Dermis microvascular lymphatic vessel endothelial cell (primary cell): ENCODE measurements around the gene RAP1GDS1. TPM values are rescaled to one million over a fixed set of nuclear protein-coding genes. Genes with fewer than 3 reads are reported as not detected.

Experiments
- DNase-seq, 2 donors: peaks; one replicate each; pipeline versions ENCODE4 v3.0.0 to v3.0.0-alpha.2; 2010; ENCODE audit warnings: low read depth in 2 of 2
- total RNA-seq: library from RNA; depleted of rRNA; stranded (reverse); fragments of >200 nt; gene quantifications from 2 replicates; pipeline ENCODE4 v1.2.1, GENCODE V29; 2014

RAP1GDS1 gene, protein sequence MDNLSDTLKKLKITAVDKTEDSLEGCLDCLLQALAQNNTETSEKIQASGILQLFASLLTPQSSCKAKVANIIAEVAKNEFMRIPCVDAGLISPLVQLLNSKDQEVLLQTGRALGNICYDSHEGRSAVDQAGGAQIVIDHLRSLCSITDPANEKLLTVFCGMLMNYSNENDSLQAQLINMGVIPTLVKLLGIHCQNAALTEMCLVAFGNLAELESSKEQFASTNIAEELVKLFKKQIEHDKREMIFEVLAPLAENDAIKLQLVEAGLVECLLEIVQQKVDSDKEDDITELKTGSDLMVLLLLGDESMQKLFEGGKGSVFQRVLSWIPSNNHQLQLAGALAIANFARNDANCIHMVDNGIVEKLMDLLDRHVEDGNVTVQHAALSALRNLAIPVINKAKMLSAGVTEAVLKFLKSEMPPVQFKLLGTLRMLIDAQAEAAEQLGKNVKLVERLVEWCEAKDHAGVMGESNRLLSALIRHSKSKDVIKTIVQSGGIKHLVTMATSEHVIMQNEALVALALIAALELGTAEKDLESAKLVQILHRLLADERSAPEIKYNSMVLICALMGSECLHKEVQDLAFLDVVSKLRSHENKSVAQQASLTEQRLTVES
- total RNA-seq: 49.2 and 54.6 TPM in 2 replicates

DNA sequence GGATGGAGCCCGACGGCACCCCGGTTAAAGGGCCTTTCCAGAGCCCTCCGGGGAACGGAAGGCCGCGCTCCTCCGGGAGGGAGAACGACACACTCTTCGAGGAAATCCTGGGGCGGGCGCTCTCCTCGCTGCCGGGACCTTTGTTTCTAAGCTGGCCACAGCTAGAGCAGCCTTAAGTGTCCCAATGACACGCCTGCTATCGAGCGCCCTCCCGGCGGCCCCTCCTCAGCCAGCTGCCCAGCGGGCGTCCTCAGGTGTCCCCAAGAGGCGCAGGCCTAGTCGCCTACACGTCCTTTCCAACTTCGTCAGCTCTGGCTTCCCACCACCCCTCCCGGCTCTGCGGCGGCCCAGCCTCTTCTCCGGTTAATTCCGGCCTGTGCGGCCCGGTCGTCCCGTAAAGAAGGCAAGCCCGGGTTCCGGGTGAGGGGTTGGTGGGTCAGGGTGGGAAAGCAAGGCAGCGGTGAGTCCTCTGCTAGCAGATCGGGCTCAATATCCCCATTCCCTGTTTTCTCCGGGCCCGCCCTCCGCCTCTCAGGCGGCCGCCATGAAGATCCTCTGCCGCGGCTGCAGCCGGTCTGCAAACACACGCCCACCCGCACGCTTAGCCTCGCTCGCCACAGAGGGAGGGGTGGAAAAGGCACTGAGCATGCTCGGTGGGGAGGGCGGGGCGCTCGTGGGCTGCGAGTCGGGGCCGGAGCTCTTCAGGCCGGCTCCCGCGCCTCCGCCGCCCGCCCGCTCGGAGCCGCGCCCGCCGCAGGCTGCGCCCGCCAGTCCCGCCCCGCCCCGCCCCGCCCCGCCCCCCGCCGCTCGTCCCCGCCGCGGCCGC, at the start of gene RAP1GDS1:
TSS of gene RAP1GDS1 (plus strand) at position 806 of the 826 bp plus-strand sequence. CDS start 182 bp downstream, outside the sequence.
- DNase-seq: peak; percentile 90 to 97

DNA sequence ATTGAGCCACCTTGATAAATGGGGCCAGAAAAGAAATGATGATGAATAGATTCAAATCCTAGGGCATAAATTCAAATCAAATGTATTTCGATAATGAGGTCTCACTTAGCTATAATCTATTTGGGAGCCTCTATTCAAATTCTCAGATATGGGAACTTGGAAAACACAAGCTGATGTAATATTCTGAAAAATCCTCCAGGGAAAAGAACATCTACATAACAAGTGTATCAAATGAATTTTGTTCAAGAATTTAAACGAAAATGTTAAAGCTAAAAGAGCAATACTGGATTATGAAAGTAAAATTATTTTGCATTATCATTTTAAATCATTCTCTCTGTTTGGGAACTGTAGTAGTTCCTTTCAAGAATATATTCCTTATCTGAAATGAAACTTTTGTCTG, 38.9 kb upstream of the RAP1GDS1 start:
- DNase-seq: no peak

DNA sequence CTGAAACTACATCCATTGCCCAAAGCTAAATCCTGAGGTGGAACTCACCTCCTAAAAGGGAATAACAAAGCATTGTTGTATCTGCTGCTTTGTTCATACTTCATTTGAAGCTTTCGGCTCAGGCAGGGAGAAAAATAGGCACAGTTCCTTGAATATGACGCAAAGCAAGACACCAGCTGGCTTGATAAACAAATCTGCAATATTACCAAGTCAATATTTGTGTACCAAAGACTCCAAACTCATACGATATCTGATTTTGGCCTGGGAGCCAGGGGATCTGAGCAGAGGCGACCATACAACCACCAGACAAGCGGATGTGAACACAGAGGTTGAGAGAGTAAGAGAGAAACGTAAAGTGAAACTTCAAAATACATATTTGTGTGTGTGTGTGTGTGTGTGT, 34.8 kb upstream of the RAP1GDS1 start:
- DNase-seq: no peak

DNA sequence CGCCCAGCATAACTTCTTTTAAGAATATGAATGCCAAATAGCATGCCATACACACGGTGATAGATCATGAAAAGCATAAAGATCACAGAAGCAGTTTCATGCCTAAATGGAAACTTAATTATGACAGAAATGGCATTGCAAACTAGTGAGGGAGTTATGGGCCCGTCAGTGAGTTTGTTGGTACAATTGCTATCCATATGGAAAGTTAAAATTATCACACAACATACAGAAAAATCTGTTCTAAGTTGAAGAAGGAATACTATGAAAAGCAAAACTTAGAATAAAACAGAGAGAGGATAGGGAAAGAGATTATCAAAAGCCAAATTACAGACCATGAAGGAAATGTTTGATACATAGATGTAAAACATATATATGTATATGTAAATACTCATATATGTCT, 30.2 kb upstream of the RAP1GDS1 start:
- no peak for DNase-seq

DNA sequence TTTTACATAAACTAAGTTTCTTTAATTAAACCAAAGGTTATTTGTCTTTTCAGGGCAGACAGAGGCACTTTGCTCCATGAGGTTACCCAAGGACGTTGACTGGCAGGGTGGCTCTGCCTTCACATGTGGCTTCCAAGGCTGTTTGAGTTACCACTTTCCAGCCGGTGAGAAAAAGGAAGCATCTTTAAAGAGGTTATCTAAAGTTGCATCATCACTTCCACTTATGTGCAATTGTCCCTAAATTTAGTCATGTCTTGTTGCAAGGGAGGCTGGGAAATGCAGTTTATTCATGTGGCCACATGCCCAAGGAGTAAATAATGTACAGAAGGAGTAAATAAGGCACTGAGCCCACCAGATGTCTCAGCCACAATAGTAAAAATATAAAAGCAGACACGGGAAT, 29.0 kb upstream of the RAP1GDS1 start:
- no peak for DNase-seq

DNA sequence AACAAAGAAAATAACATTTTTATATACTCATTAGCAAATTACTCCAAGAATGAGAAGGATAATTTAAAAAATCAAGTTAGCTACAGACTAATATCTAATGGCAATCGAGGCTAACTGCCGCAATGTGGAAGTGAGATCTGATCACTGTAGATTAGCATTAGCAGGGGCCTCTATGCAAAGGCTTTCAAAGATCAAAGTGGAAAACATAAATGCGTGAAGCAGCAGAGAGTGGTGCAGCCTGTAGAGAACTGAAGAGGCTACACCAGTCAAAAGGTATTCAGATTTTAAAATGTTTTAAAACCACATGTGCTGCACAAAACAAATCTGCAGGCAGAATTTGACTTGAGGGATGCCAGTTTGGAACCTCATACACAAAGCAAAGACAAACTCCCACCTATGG, 24.0 kb upstream of the RAP1GDS1 start:
- DNase-seq: no peak

DNA sequence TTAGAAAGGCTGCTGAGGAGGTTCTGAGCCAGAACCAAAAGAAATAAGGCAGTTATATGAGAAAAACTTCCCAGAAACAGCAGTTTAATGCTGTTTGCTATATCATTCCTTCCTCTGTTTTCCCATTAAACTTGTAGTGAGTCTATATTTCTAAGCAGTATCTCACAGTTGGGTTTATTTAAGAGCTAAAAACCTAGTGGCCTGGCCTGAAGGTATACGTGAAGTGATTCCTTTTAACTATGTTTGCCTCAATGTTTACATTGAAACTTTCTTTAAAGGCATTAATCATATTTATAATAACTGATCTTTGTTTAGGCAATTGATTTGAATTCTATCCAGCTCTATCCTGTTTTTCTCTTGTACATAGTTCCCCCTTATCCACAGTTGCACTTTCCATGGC, 19.1 kb upstream of the RAP1GDS1 start:
- DNase-seq: no peak

DNA sequence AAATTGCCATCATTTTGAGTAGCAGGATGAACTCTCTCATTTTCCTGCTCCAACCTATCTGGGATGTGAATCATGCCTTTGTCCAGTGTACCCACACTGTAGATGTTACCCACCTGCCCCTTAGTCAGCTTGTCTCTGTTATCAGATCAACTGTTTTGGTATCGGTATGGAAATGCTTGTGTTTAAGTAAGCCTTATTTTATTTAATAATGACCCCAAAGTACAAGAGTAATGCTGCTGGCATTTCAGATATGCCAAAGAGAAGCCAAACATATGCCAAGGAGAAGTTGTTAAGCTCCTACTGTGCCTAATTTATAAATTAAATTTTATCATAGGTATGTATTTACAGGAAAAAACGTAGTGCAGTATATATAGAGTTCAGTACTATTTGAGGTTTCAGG, 18.6 kb upstream of the RAP1GDS1 start:
- DNase-seq: no peak

DNA sequence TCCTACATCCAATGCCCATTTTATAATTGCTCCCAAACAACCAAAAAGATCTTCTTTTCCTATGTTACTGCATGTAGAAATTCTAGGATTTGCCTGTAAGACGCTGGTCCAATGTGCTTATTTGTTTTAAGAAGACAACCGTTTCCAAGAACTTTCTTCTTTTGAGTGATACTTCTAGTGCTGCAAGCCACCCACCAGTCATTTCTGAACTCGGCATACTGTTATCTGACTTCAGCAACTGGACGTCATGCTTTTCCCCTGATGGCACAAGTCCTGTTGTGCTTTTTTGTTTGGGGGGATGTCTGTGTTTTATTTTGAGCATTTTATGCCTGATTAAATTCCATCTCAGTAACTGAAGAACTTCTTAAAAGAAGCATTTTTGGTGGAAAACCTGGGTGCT, 16.0 kb upstream of the RAP1GDS1 start:
- no peak for DNase-seq

DNA sequence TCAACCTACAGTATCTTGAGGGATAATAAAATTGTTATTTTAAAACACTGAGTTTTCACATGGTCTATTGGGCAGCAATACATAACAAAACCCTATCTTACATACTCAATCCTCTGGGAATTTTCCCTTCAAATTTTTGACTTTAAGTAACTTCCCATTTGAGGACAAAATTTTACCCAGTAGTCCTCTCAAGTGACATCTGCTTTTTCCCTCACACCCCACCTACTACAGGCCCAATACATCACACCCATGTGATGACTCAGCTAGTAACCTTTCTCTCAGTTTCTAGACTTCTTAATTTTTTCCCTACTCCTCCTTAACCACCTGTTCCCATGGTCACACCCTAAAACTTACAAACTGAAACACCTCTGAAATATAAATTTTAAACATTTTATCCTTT, 12.2 kb upstream of the RAP1GDS1 start:
- no peak for DNase-seq

DNA sequence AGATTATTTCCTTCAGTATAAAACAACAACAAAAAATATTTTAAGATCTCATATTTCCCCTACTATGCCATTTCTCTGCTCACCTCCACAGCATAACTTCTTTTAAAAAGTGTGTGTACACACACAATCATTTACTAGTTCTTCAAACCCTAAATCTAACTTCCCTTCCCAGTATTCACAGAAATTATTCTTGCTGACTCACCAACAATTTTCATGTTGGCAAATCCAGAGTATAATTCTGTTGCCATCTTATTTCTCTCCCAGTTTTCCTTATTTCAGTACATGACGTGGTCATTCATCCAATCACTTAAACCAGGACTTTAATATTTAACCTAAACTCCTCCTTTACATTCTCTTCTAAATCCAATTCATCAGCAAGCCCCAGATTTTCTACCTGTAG, 11.4 kb upstream of the RAP1GDS1 start:
- DNase-seq: no peak

DNA sequence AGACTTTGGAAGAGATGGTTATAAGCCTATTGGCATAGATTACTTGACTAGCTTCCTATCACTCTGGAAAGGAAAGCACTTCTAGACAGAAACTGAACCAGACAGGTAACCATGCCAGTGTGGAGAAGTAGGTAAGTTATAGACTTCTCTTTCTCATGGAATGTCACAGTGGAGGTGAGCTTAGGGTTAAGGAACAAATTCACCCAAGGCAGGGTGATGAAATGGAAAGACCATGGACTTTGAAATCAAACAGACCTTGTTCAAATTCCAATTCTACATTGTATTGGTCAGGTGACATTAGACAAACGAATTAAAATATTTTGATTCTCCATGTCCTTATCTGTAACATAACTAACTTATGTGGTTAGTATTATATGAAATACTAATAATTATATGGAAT, 7.7 kb upstream of the RAP1GDS1 start:
- no peak for DNase-seq

DNA sequence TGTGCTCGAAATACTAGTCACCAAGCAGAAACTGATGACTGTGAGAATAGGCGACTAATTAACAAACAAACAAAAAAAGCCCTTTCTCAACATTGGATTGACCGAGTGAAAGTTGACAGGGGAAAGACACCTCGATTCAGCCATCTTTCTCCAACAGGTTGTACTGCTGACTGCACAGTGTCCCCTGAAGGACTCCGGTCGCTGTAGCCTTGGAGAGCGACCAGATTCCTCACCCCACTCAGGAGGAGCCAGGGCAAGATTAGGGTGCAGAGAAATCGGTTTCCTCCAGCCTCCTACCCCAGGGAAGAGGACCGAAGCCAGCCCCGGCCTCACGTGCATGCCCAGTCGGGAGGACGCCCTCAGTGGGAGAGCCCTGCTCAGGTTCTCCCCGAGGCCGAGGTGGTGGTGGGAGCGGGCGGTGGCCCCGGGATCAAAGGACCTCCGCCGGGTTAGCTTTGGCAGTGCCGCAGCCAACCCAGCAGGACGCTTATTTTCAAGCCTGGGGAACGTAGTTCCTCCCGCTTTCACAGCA, 1.1 kb upstream of the RAP1GDS1 start:
- DNase-seq: no peak

DNA sequence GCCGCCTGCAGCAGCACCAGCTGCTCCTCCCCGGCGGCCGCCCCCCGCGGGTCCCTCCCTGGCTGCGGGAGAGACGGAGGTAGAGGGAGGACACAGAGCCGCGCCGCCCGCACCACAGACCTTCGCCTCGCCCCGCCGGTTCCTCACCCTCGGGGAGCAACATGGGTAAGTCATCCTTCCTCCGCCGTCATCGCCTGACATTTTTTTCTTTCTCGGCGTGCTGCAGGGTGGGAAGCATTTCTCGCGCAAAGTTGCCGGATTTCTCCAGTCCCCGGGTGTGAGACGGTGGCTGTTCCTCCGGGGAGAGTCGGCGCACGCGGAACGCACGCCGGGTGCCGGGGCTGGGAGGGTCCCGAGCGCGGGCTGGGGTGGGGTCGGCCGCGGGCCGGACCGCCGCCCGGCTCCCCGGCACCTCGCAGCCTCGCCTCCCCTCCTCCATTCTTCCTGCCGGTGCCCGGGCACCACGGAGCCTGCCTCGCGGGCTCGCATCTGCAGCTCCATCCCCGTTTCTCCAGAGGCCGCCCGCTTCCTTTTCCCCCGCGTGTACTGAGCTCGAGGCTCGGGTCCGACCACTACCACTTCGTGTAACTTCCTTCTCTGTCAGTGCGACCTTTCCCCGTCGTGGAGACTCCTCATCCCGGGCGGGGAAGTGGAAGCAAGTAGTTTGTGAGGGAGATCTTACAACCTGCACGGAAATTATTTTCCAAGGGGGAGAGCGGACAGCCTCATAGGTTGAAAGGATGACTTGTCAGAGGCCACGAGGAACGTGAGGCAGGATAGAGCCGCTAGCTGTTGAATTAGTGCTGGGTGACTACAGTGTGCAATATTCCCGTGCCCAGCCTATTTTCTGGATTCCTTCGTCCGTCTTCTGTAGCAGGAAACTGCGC, 464 bp downstream of the RAP1GDS1 start:
- peak in 1 of 2 donors; percentile 76 for DNase-seq

DNA sequence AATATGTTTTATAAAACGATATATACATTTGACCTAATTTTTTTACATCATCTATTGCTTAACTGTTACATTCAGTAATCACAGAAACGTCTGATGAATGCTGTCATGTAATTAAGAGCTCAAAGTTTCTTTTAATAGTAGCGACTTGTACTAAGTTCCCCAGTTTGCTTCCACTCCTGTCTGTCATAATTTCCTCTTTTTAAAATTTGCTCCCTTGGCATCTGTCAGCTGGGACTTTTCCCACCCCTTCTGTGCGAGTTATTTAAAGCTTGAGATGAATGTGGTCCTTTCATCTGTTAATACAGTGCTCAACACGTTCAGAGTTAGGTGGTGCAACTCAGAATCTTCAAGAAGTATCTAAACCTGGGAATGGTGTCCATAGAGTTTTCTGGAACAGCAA, 1.2 kb downstream of the RAP1GDS1 start:
- DNase-seq: peak in 1 of 2 donors; percentile 5

DNA sequence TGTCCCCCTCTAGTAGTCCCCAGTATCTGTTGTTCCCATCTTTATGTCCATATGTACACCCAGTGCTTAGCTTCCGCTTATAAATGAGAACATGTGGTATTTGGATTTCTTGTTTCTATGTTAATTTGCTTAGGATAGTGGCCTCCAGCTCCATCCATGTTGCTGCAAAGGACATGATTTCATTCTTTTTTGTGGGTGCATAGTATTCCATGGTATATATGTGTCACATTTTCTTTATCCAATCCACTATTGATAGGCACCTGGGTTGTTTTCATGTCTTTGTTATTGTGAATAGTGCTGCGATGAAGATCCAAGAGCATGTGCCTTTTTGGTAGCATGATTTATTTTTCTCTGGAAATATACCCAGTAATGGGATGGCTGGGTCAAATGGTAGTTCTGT, 6.3 kb downstream of the RAP1GDS1 start:
- DNase-seq: no peak

DNA sequence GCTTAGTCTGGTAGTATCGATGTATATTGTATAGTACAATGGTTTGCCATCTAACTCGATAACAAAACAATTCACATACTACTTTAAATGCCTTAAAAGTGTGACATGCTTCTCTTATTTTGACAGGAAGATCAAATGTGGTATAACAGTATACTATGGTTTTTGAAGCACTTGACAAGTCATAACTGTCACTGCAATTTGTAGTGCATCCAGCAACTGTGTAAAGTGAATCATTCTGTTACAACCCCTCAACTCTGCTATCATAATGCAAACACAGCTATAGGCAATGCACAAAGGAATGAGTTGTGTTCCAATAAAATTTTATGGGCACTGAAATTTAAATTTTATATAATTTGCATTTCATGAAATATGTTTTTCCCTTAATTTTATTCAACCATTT, 14.0 kb downstream of the RAP1GDS1 start:
- DNase-seq: no peak

DNA sequence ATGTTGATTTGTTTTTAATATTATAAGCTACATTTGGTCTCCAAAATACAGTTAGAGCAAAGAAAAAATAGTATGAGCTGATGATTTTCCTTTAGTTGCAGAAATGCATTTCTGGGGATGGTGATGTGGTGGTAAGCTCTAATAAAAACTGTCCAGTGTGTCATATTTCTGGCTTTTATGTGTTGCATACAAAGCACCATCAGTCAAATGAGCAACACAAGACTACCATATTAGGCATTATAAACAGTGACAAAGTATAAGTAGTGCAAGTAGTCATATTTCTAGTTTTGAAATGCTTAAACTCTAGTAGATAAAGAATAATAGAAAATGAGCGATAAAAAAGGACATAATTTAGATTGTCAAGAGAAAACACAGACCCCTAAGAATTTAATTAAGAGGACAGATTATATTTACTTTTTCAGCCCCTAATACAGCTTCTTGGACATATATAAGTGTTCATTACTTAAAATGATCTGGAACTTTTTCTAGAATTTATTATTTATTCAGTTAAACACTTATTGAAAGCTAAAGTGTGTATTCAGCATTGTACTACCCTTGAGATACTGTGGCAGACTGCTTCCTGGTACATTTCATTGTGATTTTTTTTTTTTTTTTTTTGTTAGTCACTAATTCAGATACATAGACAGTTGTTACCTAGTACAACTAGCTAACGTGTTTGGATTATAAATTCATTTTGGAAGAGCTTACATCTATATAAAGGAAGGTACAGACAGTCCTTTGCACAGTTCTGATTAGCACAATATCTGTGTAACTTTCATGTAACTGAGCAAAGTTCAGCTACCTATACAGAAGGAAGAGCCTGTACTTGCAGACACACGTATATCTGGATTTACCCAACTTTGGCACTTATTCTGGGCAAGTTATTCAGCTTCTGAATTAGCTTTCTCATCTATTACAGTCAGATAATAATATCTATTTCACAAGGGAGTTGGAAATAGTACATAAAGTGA, 22.3 kb downstream of the RAP1GDS1 start:
- no peak for DNase-seq

DNA sequence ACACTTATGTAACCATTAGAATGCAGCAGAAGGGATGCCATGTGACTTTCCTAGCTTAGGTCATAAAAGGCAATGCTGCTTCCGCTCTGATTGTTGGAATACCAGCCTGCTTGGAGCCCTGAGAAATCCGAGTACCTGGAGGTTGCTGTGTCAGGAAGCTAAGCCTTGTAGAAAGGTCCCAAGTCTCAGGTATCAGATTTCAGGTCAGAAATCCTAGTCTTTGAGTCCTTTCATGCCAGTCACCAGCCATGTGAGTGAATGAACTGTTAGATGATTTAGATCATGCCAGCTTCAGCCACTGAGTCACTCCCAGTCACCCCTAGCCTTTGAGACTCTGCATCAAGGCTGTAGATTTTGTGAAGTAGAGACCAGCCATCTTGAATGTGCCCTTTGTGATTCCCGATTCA, 23.5 kb downstream of the RAP1GDS1 start:
- DNase-seq: no peak

DNA sequence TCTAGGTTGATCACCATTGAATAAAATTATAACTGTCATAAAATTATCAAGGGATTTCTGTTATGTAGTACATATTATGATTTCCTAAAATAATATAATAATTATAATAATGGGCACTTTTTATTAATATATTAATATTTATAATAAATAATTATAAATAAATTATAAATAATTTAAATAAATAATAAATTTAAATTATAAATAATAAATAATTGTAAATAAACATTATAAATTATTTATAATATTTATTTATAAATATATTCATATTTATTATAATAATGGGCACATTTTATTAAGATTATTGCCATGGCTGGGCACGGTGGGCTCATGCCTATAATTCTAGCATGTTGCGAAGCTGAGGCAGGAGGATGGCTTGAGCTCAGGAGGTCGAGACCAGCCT, 24.5 kb downstream of the RAP1GDS1 start:
- no peak for DNase-seq
